BE2C (cell line): ENCODE measurements around the gene MASP1.

ENCODE experiments used
- DNase-seq: peaks from one replicate; pipeline ENCODE4 v3.0.0-alpha.2; 2020
- H3K27me3 ChIP-seq: fragments of 250-450 bp; sonication (Bioruptor Pico); 2 replicates; pipeline ENCODE4 v1.5.1; 2020; ENCODE audit warnings: mild to moderate bottlenecking
- H3K36me3 ChIP-seq: fragments of 250-450 bp; sonication (Bioruptor Pico); 2 replicates; pipeline ENCODE4 v1.5.1; 2020; ENCODE audit warnings: mild to moderate bottlenecking
- H3K4me1 ChIP-seq: fragments of 250-450 bp; sonication (Bioruptor Pico); 2 replicates; pipeline ENCODE4 v1.5.1; 2020
- H3K4me3 ChIP-seq: 2 replicates; pipeline ENCODE4 v1.5.1; 2011; ENCODE audit warnings: low read depth, low read length
- H3K9me3 ChIP-seq: fragments of 250-450 bp; sonication (Bioruptor Pico); 2 replicates; pipeline ENCODE4 v1.5.1; 2020
- TF ChIP-seq, protein P1 (sequence below): IDR thresholded peaks from 2 replicates; pipeline ENCODE4 v1.5.1; 2012; ENCODE audit warnings: mild to moderate bottlenecking, low read depth, low read length

The MASP1 gene

GRCh38 chr3:187211532-187212195, 79.9 kb downstream of the MASP1 start:
- H3K4me1 ChIP-seq: no peaks in the 10 kb centered on the region
- no peak for DNase-seq
- no peaks in the 10 kb centered on the region for H3K9me3 ChIP-seq

GRCh38 chr3:187210545-187211327, 80.8 kb downstream of the MASP1 start:
- no peaks in the 10 kb centered on the region for H3K36me3 ChIP-seq
- no peak overlapping the region for H3K4me3 ChIP-seq
- H3K4me1 ChIP-seq: no peaks in the 10 kb centered on the region
- H3K27me3 ChIP-seq: no peaks in the 10 kb centered on the region
- DNase-seq: no peak
- H3K9me3 ChIP-seq: no peaks in the 10 kb centered on the region
- TF ChIP-seq, protein P1, sequence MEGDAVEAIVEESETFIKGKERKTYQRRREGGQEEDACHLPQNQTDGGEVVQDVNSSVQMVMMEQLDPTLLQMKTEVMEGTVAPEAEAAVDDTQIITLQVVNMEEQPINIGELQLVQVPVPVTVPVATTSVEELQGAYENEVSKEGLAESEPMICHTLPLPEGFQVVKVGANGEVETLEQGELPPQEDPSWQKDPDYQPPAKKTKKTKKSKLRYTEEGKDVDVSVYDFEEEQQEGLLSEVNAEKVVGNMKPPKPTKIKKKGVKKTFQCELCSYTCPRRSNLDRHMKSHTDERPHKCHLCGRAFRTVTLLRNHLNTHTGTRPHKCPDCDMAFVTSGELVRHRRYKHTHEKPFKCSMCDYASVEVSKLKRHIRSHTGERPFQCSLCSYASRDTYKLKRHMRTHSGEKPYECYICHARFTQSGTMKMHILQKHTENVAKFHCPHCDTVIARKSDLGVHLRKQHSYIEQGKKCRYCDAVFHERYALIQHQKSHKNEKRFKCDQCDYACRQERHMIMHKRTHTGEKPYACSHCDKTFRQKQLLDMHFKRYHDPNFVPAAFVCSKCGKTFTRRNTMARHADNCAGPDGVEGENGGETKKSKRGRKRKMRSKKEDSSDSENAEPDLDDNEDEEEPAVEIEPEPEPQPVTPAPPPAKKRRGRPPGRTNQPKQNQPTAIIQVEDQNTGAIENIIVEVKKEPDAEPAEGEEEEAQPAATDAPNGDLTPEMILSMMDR: no peak

More at GRCh38 chr3:187211532-187212195, 79.9 kb downstream of the MASP1 start:
- TF ChIP-seq, protein P1: no peak
- Histone ChIP-seq H3K36me3 (no peaks in the 10 kb centered on the region), H3K27me3 (no peaks in the 10 kb centered on the region), H3K4me3 (no peak overlapping the region)

- TF ChIP-seq, protein P1: no peak
- no peaks in the 10 kb centered on the region for H3K4me1 ChIP-seq
- no peaks in the 10 kb centered on the region for H3K9me3 ChIP-seq
- H3K27me3 ChIP-seq: peaks cover 3% of the 10 kb centered on the region
- DNase-seq: no peak
- no peaks in the 10 kb centered on the region for H3K36me3 ChIP-seq
- H3K4me3 ChIP-seq: no peak overlapping the region
Observed at GRCh38 chr3:187210091-187210490, 81.4 kb downstream of the MASP1 start.

DNA sequence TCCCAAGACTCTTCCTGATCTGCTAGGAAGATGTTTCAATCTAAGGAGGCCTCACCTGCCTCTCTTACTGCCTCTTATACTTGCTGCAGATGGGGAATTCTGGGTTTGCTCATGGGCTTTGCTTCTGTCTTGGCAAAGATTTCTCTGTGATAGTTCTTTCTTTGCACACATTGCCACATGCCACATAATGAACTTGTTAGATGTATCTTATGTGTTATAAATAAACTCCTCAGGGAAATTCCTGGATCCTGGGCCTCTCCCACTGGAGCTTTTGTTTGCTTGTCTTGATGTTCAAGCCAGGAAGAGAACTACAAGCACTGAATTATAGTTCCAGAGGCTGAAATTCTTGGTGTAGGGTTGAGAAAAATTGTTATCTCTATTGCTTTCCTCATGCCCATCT, 82.0 kb downstream of the MASP1 start:
- Histone ChIP-seq H3K9me3 (no peaks in the 10 kb centered on the region), H3K4me3 (no peak overlapping the region), H3K36me3 (no peaks in the 10 kb centered on the region), H3K27me3 (peaks cover 6% of the 10 kb centered on the region), H3K4me1 (no peaks in the 10 kb centered on the region)
- DNase-seq: no peak
- TF ChIP-seq, protein P1: no peak

DNA sequence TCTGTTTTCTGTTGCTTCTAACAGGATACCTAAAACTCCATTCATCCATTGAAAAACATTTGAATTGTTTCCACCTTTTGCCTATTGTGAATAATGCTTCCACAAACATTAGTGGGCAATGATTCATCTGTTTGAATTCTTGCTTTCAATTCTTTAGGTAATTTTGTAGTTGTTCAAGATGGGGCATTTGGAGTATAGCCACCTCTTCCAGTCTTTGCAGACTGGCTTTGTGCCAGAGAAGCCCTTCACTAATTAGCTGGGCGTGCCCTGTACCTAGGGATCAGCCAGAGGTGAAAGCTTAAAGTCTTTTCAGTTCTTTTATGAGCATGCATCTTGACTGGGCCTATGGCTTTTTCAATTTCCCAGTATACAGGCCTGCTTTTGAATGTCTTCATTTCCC, 83.4 kb downstream of the MASP1 start:
- no peak overlapping the region for H3K4me3 ChIP-seq
- peaks cover 10% of the 10 kb centered on the region for H3K27me3 ChIP-seq
- H3K36me3 ChIP-seq: no peaks in the 10 kb centered on the region
- no peaks in the 10 kb centered on the region for H3K4me1 ChIP-seq
- H3K9me3 ChIP-seq: no peaks in the 10 kb centered on the region
- DNase-seq: no peak
- TF ChIP-seq, protein P1: no peak

- peaks cover 10% of the 10 kb centered on the region for H3K27me3 ChIP-seq
- TF ChIP-seq, protein P1: no peak
- H3K9me3 ChIP-seq: no peaks in the 10 kb centered on the region
- DNase-seq: no peak
- no peak overlapping the region for H3K4me3 ChIP-seq
- no peaks in the 10 kb centered on the region for H3K36me3 ChIP-seq
- H3K4me1 ChIP-seq: no peaks in the 10 kb centered on the region
Observed at GRCh38 chr3:187207624-187208023, 83.9 kb downstream of the MASP1 start.
